GM18867 (cell line): ENCODE results near the gene F13B.
"Not testable (repeated sequence)": the region's sequence is repeated elsewhere in the genome, so short reads cannot be mapped to it uniquely, and the experiment has no call there.

Experiments used
- ATAC-seq: cut with Tn5 transposase; IDR thresholded peaks from one replicate; pipeline ENCODE4 v1.9.1; 2021; ENCODE audit warnings: mild to moderate bottlenecking, moderate library complexity; ENCODE audit not compliant: unreplicated experiment

Gene F13B

DNA sequence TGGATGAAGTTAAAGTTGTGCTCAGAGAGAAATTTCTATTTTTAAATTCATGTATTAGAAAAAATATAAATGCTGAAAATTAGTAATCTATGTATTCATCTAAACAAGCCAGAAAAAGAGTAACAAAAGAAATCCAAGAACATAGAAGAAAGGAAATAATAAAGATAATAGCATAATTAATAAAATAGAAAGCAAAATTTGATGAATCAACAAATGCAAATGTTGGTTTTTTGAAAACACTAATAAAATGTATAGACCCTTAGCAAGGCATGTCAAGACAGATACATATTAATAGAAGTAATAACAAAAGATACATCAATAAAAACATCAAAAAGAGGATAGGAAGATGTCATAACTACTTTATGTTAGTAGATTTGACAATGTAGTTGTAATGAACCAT, 18.0 kb downstream of the F13B start:
- no peak for ATAC-seq

DNA sequence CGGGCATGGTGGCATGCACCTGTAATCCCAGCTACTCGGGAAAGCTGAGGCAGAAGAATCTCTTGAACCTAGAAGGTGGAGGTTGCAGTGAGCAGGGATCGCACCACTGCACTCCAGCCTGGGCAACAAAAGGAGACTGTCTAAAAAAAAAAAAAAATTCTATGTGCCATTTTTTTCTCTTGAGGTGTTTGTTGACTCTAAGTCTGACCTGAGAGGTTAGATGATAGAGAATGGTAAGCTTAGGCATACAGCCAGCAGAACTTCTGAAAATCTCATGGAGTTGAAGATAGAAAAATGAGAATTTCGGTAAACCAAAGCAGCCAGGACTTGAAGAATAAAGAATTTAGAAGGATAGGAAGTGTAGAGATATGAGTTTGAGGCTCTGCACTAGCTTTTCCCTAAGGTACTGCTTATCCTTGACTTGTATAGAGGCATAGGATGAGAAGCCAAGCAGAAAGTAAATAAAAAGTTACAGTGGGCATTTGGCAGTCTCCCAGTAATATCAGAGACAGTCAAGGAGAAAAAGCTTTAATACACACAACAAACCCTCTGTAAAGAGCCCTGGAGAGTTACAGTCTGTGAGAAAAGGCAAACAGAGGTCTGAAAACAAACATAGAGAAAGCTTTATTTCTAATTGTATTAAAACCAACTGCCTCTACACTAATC, 24.3 kb downstream of the F13B start:
- ATAC-seq, result no peak

GRCh38 chr1:197041486-197042353, 25.3 kb downstream of the F13B start:
- peak; percentile 97 for ATAC-seq

DNA sequence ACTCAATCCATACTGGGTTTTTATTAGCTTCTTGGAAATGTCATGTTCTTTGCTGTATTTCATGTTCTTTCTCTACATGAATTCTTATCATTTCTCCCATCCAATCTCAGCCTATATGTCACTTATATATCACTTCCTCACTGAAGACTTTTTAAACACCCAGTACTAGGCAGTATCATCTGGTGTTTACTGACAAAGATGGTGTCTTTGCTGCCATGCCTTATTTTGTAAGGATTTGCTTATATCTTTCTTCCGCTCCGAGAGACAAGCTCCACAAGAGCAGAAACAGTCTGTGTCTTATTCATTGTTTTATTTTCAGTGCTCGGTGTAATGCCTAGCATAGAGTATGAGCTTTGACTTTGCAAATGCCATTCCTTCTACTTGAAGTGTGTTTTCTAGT, 30.2 kb downstream of the F13B start:
- no peak for ATAC-seq

DNA sequence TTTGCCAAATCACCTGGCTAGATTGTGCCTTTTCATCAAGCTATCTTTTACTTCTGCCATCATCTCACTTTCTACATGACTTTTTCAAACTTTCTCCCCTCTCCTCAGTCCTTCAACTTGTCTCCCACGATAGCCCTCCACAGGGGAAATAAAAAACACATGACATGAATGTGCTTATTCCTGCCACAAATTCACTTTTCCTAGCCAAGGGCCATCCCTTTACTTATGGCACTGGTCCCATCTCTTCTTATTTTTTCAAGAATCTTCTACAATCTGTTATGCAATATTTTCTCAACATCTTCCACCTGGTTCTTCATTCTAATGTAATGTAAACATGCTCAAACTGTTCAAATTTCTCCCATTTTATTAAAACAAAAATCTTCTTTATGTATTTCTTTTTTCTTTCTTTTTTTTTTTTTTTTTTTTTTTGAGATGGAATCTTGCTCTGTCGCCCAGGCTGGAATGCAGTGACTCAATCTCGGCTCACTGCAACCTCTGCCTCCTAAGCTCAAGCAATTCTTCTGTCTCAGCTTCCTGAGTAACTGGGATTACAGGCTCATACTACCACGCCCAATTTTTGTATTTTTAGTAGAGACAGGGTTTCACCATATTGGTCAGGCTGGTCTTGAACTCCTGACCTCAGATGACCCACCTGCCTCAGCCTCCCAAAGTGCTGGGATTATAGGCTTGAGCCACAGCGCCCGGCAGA, 32.3 kb downstream of the F13B start:
- not testable (repeated sequence) for ATAC-seq

- no peak for ATAC-seq
These were observed 37.3 kb downstream of the F13B start for GRCh38 chr1:197029749-197030148.

GRCh38 chr1:197027359-197027758, 39.7 kb downstream of the F13B start:
- no peak for ATAC-seq

- no peak for ATAC-seq
These were observed 42.6 kb downstream of the F13B start for GRCh38 chr1:197024460-197024859.

DNA sequence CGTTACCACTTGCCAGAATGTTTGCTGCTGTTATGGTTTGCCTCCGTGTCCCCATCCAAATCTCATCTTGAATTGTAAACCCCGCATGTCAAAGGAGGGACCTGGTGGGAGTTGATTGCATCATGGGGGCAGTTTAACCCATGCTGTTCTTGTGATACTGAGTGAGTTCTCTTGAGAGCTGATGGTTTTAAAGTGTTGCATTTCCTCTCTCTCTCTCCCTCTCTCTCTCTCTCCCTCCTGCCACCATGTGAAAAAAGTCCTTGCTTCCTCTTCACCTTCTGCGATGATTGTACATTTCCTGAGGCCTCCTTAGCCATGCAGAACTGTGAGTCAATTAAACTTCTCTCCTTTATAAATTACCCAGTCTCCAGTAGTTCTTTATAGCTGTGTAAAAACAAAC, 45.3 kb downstream of the F13B start:
- ATAC-seq, result no peak

DNA sequence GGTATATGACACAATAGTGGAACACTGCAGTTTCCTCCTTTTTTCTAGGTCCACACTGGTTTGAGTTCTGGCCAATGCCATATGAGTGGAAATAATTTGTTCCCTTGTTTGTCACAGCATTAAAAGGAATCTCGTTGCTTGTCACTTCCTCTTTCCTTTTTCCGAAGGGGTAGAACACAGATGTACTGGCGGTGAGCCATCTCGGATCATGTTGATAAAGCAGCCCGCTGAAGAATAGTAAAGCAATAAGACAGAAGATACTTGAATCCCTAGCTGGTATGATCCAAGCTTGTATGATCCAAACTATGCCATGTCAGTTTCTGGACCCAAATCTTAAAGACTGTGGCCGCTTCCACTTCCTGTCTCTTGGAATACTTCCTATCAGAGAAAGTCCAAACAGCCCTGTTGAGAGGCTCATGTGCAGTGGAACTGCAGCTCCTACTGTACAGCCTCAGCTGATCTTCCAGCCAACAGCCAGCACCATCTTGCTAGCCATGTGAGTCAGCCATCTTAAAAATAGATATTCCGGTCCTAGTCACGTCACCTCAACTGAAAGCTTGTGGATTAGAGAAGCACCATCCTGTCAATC, 49.4 kb downstream of the F13B start:
- ATAC-seq, result no peak

DNA sequence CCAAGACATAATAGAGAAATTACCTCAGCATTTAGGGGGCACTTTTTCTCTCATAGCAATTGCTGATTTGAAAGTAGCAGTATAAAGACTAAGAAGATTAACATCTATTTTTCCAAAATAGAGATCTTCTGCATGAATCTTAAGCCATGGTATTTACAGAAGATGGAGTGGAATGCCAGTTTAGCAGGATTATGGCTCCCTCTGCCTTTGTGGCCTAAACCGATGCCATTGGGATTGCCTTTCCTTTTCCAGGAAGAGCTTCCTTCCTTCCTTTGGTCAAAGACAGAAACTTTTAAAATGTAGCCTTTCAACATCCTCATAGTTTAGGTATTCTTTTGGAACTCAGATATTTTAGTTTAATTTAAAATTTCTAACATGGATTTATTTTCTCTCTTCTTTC, 50.3 kb downstream of the F13B start:
- no peak for ATAC-seq

GRCh38 chr1:197013234-197013633, 53.8 kb downstream of the F13B start:
- no peak for ATAC-seq

GRCh38 chr1:197011614-197012013, 55.4 kb downstream of the F13B start:
- no peak for ATAC-seq

DNA sequence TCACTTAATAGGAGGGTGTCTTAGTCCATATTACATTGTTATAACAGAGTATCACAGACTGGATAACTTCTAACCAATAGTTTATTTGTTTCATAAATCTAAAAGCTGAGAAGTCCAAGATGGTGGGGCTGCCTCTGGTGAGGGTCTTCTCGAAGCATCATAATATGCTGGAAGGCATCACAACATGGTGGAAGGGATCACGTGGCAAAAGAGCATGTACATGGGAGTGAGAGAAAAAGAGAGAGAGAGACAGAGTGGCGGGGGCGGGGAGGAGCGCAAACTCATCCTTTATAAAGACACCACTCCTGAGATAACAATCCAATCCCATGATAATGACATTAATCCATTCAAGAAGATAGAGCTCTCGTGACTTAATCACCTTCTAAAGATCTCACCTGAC, 58.2 kb downstream of the F13B start:
- no peak for ATAC-seq

GRCh38 chr1:197003132-197003531, 63.9 kb downstream of the F13B start:
- ATAC-seq, result no peak

GRCh38 chr1:197001828-197002227, 65.2 kb downstream of the F13B start:
- no peak for ATAC-seq

DNA sequence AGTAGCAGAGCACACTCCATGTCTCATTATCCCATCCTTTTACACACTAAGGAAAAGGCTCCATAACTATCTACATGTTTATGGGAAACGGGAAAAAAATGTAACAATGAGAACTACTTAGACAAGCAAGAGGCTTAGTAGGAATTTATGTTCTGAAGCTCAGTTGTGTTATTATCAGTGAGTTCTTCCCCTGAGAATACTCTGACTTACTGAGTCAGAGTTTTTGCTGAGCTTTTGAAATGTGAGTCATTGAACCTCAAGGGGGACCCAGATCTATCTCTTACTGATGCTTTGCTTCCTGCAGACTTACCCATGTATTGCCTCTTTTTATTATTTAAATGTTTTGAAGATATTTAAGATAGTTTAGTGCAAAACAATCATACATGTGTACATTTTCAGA, 69.6 kb downstream of the F13B start:
- no peak for ATAC-seq

GRCh38 chr1:196993916-196994315, 73.1 kb downstream of the F13B start:
- ATAC-seq, result no peak

DNA sequence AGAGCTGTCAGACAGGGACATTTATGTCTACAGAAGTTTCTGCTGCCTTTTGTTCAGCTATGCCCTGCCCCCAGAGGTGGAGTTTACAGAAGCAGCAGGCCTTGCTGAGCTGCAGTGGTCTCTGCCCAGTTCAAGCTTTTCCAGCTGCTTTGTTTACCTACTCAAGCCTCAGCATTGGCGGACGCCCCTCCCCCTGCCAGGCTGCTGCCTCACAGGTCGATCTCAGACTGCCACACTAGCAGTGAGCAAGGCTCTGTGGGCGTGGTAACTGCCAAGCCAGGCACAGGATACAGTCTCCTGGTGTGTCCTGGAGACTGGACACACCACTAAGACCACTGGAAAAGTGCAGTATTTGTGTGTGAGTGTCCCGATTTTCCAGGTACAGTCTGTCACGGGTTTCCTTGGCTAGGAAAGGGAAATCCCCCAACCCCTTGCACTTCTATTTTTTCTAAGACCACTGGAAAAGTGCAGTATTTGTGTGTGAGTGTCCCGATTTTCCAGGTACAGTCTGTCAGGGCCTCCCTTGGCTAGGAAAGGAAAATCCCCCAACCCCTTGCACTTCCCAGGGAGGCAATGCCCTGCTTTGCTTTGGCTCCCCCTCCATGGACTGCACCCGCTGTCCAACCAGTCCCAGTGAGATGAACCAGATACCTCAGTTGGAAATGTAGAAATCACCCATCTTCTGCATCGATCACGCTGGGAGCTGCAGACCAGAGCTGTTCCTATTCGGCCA, 75.0 kb downstream of the F13B start:
- ATAC-seq, result not testable (repeated sequence)
